Activated B cell treated with CpG ODN at 0.5 μM for 24 hours (primary cell): ENCODE data around the gene RPA1. TPM values are rescaled to one million over a fixed set of nuclear protein-coding genes. Genes with fewer than 3 reads are reported as not detected.
A peak's percentile ranks its signal among the peaks of the same experiment; 100 is the strongest.

Experiments used
- ATAC-seq: fragments of 200-7000 bp; cut with Tn5 transposase; one replicate; pipeline ENCODE4 v1.10.0; 2021; ENCODE audit warnings: low read depth, mild to moderate bottlenecking, moderate library complexity
- CTCF ChIA-PET: fragments of 350-600 bp; sonication (Branson Sonifier 250); formaldehyde crosslinking; loops from one replicate; lab custom pipeline; 2021; ENCODE audit warnings: antibody characterized with exemption; lab: Charles Lee
- POLR2A ChIA-PET: fragments of 350-600 bp; sonication (Branson Sonifier 250); formaldehyde crosslinking; loops from one replicate; lab custom pipeline; 2021; ENCODE audit warnings: antibody characterized with exemption; lab: Charles Lee
- DNase-seq: peaks from one replicate; pipeline ENCODE4 v3.0.0; 2022
- H3K27ac Mint-ChIP-seq: one replicate; pipeline ENCODE4 v1.8.0; 2020; ENCODE audit warnings: mixed read lengths
- H3K27me3 Mint-ChIP-seq: one replicate; pipeline ENCODE4 v1.8.0; 2021; ENCODE audit warnings: mixed read lengths
- H3K36me3 Mint-ChIP-seq: one replicate; pipeline ENCODE4 v1.8.0; 2021; ENCODE audit warnings: low read depth, mixed read lengths
- H3K4me1 Mint-ChIP-seq: one replicate; pipeline ENCODE4 v1.8.0; 2021; ENCODE audit warnings: mixed read lengths
- H3K4me3 Mint-ChIP-seq: one replicate; pipeline ENCODE4 v1.8.0; 2020; ENCODE audit warnings: mild to moderate bottlenecking, mixed read lengths
- H3K9me3 Mint-ChIP-seq: one replicate; pipeline ENCODE4 v1.8.0; 2020; ENCODE audit warnings: mixed read lengths
- intact Hi-C: fragments of 100-400 bp; cut with micrococcal nuclease; formaldehyde crosslinking; loops from one replicate; pipeline ENCODE4 v1.15.1; 2024
- total RNA-seq: library from RNA; stranded (reverse); gene quantifications from 2 replicates; pipeline ENCODE4 v1.2.3, GENCODE V29; 2022
- TF ChIP-seq, protein P1 (sequence below): fragments of 200-600 bp; IDR thresholded peaks from one replicate; pipeline ENCODE4 v1.8.0; 2022; ENCODE audit warnings: antibody characterized with exemption, mild to moderate bottlenecking

Gene RPA1
- total RNA-seq, 1 donor from 2014 or later: 99.8 TPM

DNA sequence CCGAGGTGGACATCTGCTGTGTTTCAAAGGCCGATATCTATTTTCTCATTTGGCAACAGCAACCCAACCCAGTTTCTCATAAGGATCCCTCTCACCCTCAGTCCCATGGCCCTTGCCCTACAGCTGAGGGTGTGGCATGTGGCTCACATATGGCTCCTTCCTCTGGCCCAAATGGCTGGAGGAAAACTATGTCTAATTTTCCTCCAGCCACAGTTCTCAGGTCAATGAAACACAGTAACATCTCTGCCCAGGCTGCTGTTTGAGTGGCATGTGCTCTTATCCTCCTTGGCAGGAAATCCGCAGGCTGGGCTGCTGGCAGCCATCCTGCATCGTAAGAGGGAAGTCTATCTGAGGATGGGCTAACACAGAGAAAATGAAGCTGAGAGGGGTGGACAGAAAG, 43.9 kb upstream of the RPA1 start:
- peaks cover 47% of the 10 kb centered on the region for H3K36me3 Mint-ChIP-seq
- ChIA-PET POLR2A (no interaction called here), CTCF (interaction anchor here (6.3 kb wide), 1 partner anchor 64 kb away, joined by 175 read pairs; the partner anchor contains the start of gene WDR81)
- no peak overlapping the region for H3K4me3 Mint-ChIP-seq
- no peaks in the 10 kb centered on the region for H3K27me3 Mint-ChIP-seq
- DNase-seq (no peak), ATAC-seq (no peak)
- TF ChIP-seq, protein P1, sequence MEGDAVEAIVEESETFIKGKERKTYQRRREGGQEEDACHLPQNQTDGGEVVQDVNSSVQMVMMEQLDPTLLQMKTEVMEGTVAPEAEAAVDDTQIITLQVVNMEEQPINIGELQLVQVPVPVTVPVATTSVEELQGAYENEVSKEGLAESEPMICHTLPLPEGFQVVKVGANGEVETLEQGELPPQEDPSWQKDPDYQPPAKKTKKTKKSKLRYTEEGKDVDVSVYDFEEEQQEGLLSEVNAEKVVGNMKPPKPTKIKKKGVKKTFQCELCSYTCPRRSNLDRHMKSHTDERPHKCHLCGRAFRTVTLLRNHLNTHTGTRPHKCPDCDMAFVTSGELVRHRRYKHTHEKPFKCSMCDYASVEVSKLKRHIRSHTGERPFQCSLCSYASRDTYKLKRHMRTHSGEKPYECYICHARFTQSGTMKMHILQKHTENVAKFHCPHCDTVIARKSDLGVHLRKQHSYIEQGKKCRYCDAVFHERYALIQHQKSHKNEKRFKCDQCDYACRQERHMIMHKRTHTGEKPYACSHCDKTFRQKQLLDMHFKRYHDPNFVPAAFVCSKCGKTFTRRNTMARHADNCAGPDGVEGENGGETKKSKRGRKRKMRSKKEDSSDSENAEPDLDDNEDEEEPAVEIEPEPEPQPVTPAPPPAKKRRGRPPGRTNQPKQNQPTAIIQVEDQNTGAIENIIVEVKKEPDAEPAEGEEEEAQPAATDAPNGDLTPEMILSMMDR: no peak
- peak overlapping the region; percentile 21 for H3K27ac Mint-ChIP-seq
- intact Hi-C loops: no loop called here
- no peaks in the 10 kb centered on the region for H3K9me3 Mint-ChIP-seq
- peaks cover 35% of the 10 kb centered on the region for H3K4me1 Mint-ChIP-seq

DNA sequence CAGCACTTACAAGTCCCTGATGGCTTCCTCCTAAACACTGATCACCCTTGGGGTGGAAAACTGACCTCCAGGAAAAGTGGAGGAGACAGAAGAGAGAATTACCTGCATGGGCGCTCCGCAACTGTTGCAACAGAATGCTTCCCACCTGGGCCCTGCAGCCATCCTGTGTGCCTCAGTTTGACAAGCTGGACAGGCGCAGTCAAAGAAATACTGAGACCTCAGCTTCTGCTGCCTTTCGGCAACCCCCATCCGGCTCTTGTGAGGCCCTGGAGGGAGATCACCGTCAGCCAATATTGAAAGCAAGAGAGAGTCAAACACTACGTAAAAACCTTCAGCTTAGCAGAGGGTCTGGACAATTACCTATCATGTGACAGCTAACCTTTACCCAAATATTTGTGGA, 43.1 kb upstream of the RPA1 start:
- peaks cover 44% of the 10 kb centered on the region for H3K36me3 Mint-ChIP-seq
- H3K9me3 Mint-ChIP-seq: no peaks in the 10 kb centered on the region
- no peak overlapping the region for H3K4me3 Mint-ChIP-seq
- ChIA-PET CTCF (interaction anchor here (6.3 kb wide), 1 partner anchor 65 kb away, joined by 175 read pairs; the partner anchor contains the start of gene WDR81), POLR2A (no interaction called here)
- intact Hi-C loops: no loop called here
- DNase-seq (no peak), ATAC-seq (no peak)
- H3K4me1 Mint-ChIP-seq: peaks cover 30% of the 10 kb centered on the region
- H3K27ac Mint-ChIP-seq: no peak overlapping the region
- no peaks in the 10 kb centered on the region for H3K27me3 Mint-ChIP-seq
- TF ChIP-seq, protein P1: no peak

DNA sequence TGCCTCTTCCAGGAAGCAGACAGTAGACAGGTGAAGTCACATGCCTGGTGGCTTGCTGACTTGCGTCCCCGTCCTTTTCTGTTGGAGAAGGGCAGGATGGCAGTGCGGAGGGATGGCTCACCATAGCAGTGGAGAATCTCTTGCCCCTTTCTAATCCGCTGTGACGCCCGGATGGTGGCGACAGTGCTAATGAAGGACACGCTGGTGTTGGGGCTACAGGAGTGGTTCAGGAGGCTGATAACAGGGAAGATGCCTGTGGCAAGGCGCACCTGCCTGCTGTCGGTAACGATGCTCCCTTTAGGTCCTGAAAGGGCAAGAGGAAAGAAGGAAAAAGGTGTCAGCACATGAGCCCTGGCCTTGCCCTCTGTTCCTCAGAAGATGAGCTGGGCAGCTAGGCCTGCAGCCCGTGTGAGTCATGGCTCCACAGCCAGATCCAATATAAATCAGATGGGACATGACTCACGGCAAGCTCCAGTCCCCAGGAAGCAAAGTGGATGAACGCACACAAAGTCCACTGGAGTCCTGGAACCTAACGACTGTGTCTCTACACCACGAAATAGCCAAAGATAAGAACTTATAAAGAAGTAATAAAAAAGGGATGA, 42.4 kb upstream of the RPA1 start:
- TF ChIP-seq, protein P1: no peak
- intact Hi-C loops: no loop called here
- Mint-ChIP-seq H3K4me1 (peaks cover 23% of the 10 kb centered on the region), H3K9me3 (no peaks in the 10 kb centered on the region), H3K36me3 (peaks cover 38% of the 10 kb centered on the region), H3K27me3 (no peaks in the 10 kb centered on the region), H3K27ac (no peak overlapping the region), H3K4me3 (no peak overlapping the region)
- no peak for DNase-seq
- ATAC-seq: no peak
- ChIA-PET POLR2A (no interaction called here), CTCF (no interaction called here)

DNA sequence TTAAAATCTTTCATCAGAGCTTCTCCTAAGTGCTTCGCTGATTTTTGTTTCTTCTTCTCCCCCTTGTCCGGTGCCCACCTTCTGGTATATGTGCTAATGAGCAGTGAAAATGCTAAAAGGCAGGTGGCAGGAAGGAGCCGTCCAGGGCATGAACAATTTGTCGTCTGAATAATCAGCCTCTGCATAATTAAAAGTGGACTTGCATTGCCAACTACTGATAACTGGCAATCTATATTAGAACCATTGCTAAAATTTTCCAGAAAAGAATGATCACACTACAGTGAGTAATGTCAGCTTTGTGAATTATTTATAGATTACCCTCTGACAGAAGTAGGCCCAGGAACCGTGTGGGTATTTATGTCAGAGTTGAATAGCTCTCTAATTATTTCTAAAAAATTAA, 39.9 kb upstream of the RPA1 start:
- DNase-seq: no peak
- intact Hi-C loops: loop anchor here (5.0 kb wide), 1 partner anchor 77 kb away; no protein-coding TSS in a partner anchor
- Mint-ChIP-seq H3K4me3 (no peak overlapping the region), H3K9me3 (no peaks in the 10 kb centered on the region), H3K4me1 (peaks cover 2% of the 10 kb centered on the region), H3K27me3 (no peaks in the 10 kb centered on the region), H3K27ac (peak overlapping the region; percentile 18), H3K36me3 (peaks cover 27% of the 10 kb centered on the region)
- CTCF ChIA-PET: interaction anchor here (0.6 kb wide), 1 partner anchor 193 kb away, joined by 3 read pairs; no protein-coding TSS in a partner anchor
- POLR2A ChIA-PET: interaction anchor here (0.7 kb wide), 2 partner anchors 40 to 1214 kb away, joined by 3 to 5 read pairs; no protein-coding TSS in a partner anchor
- ATAC-seq: peak; percentile 18
- TF ChIP-seq, protein P1: no peak
